ENCODE measurements around the gene SYNJ2BP. TPM values are rescaled to one million over a fixed set of nuclear protein-coding genes. Genes with fewer than 3 reads are reported as not detected.
"Not testable (repeated sequence)": the region's sequence is repeated elsewhere in the genome, so short reads cannot be mapped to it uniquely, and the experiment has no call there.

SYNJ2BP gene
- total RNA-seq, 1 donor from 2014 or later = 43.1 TPM

DNA sequence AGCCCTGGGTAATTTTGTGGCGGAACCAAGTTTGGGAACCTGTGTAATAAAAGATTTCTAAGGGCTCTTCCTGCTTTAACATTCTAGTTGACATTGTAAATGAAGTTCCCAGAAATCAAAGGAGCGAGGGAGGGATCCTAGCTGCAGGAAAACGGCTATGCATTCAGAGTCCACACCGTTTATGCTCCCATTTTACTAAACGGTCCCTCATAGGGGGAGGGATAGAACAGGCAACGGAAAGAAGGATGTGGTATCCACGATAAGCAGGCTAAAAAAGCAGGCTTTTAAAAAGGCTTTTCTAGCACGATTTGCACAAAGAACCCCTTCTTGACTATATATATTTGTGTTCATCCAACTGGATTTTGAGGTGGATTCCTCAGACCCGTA lies 559 bp downstream of the SYNJ2BP start:
- Mint-ChIP-seq H3K27ac (peak overlapping the region; percentile 97), H3K4me3 (ENCODE audit: low read depth) (peak overlapping the region; percentile 94), H3K36me3 (ENCODE audit: insufficient read depth) (peaks cover 4% of the 10 kb centered on the region), H3K4me1 (ENCODE audit: low read depth) (peaks cover 22% of the 10 kb centered on the region), H3K27me3 (no peaks in the 10 kb centered on the region), H3K9me3 (ENCODE audit: low read depth) (no peaks in the 10 kb centered on the region)
- TF ChIP-seq CTCF (IDR thresholded peaks at IDR 0.05; ENCODE audit: unreplicated experiment) = no peak
- DNase-seq (ENCODE audit: low spot score, unreplicated experiment) = no peak

- Mint-ChIP-seq H3K27ac (peak overlapping the region; percentile 65), H3K36me3 (ENCODE audit: insufficient read depth) (peaks cover 4% of the 10 kb centered on the region), H3K4me1 (ENCODE audit: low read depth) (peaks cover 22% of the 10 kb centered on the region), H3K27me3 (no peaks in the 10 kb centered on the region), H3K9me3 (ENCODE audit: low read depth) (no peaks in the 10 kb centered on the region), H3K4me3 (ENCODE audit: low read depth) (peak overlapping the region; percentile 94)
- no peak for TF ChIP-seq CTCF (IDR thresholded peaks at IDR 0.05; ENCODE audit: unreplicated experiment)
- no peak for DNase-seq (ENCODE audit: low spot score, unreplicated experiment)
Observed at GRCh38 chr14:70415788-70416187, 1.1 kb downstream of the SYNJ2BP start.

GRCh38 chr14:70407621-70408020 lies 9.3 kb downstream of the SYNJ2BP start:
- DNase-seq (ENCODE audit: low spot score, unreplicated experiment) = no peak
- H3K4me1 Mint-ChIP-seq (ENCODE audit: low read depth) = peaks cover 12% of the 10 kb centered on the region
- peaks cover 5% of the 10 kb centered on the region for H3K9me3 Mint-ChIP-seq (ENCODE audit: low read depth)
- peak overlapping the region; percentile 1 for H3K27ac Mint-ChIP-seq
- TF ChIP-seq CTCF (IDR thresholded peaks at IDR 0.05; ENCODE audit: unreplicated experiment) = no peak
- H3K4me3 Mint-ChIP-seq (ENCODE audit: low read depth) = no peak overlapping the region
- H3K36me3 Mint-ChIP-seq (ENCODE audit: insufficient read depth) = peaks cover 26% of the 10 kb centered on the region
- H3K27me3 Mint-ChIP-seq = no peaks in the 10 kb centered on the region

DNA sequence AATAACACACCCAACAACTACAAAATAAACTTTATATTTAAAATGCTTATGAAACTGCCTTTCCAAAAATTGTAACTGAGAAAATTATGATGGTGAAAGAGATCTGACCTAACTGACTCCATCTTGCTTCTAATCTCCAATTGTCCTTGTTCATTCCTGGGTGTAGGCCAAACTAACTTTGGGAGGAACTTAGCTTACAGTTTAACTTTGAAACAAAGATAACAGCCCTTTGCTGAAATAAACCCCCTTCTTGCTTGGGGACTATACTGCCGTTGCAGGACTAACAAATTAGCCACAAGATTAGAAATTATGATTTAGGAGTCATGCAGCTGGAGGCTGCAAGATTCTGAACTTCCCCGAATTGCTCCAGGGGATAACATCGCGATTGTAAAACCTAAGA lies 10.7 kb downstream of the SYNJ2BP start:
- H3K27me3 Mint-ChIP-seq; DNase-seq (ENCODE audit: low spot score, unreplicated experiment); H3K4me3 Mint-ChIP-seq (ENCODE audit: low read depth); H3K27ac Mint-ChIP-seq; H3K9me3 Mint-ChIP-seq (ENCODE audit: low read depth): not testable (repeated sequence)
- Mint-ChIP-seq H3K36me3 (ENCODE audit: insufficient read depth) (peaks cover 26% of the 10 kb centered on the region), H3K4me1 (ENCODE audit: low read depth) (peaks cover 15% of the 10 kb centered on the region)

GRCh38 chr14:70403335-70403734 lies 13.6 kb downstream of the SYNJ2BP start:
- DNase-seq (ENCODE audit: low spot score, unreplicated experiment); H3K27me3 Mint-ChIP-seq; H3K9me3 Mint-ChIP-seq (ENCODE audit: low read depth); H3K4me3 Mint-ChIP-seq (ENCODE audit: low read depth): not testable (repeated sequence)
- peak overlapping the region; percentile 84 for H3K27ac Mint-ChIP-seq
- H3K4me1 Mint-ChIP-seq (ENCODE audit: low read depth) = peaks cover 15% of the 10 kb centered on the region
- peak; percentile 62 for TF ChIP-seq CTCF (IDR thresholded peaks at IDR 0.05; ENCODE audit: unreplicated experiment)
- peaks cover 18% of the 10 kb centered on the region for H3K36me3 Mint-ChIP-seq (ENCODE audit: insufficient read depth)

DNA sequence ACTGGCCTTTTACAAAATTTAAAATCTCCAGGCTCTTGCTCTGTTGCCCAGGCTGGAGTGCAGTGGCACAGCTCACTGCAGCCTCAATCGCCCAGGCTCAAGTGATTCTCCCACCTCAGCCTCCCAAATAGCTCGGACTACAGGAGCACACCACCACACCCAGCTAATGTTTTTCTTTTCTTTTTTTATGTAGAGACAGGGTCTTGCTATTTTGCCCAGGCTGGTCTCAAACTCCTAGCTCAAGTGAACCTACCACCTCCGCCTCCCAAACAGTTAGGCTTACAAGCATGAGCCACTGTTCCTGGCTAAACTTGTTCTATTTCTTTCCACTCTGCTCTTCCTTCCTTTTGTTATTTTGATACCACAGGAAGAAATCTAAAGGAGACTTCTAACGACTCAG lies 15.2 kb downstream of the SYNJ2BP start:
- Mint-ChIP-seq H3K4me3 (ENCODE audit: low read depth) (no peak overlapping the region), H3K36me3 (ENCODE audit: insufficient read depth) (peaks cover 9% of the 10 kb centered on the region), H3K27ac (peak overlapping the region; percentile 21), H3K27me3 (no peaks in the 10 kb centered on the region), H3K4me1 (ENCODE audit: low read depth) (peaks cover 16% of the 10 kb centered on the region), H3K9me3 (ENCODE audit: low read depth) (no peaks in the 10 kb centered on the region)
- DNase-seq (ENCODE audit: low spot score, unreplicated experiment) = no peak
- TF ChIP-seq CTCF (IDR thresholded peaks at IDR 0.05; ENCODE audit: unreplicated experiment) = no peak
